Natural killer cell (primary cell): Measurements from ENCODE around the gene ASPSCR1. TPM values are rescaled to one million over a fixed set of nuclear protein-coding genes. Genes with fewer than 3 reads are reported as not detected.

Source experiments
- ATAC-seq, 3 donors: fragments of 150-1000 bp in 2 of 3; fragments of 200-7000 bp in 1 of 3; cut with Tn5 transposase; 1 replicate in 1 of 3; 2 replicates in 2 of 3; pipeline ENCODE4 v1.10.0; 2021; ENCODE audit warnings: mild to moderate bottlenecking in 2 of 3, moderate library complexity in 2 of 3
- DNase-seq, 2 donors: peaks; one replicate each; pipeline versions ENCODE4 v3.0.0 to v3.0.0-alpha.2; 2013 to 2021; ENCODE audit warnings: mixed read lengths in 1 of 2
- H3K27ac ChIP-seq: one replicate; pipeline ENCODE4 v1.5.1; 2013; ENCODE audit warnings: mild to moderate bottlenecking, low read length
- H3K27me3 ChIP-seq: one replicate; pipeline ENCODE4 v1.6.1; 2013; ENCODE audit warnings: low read length; ENCODE audit not compliant: control insufficient read depth, insufficient read depth
- H3K36me3 ChIP-seq: one replicate; pipeline ENCODE4 v1.6.1; 2013; ENCODE audit warnings: low read length; ENCODE audit not compliant: control insufficient read depth, insufficient read depth
- H3K4me1 ChIP-seq: one replicate; pipeline ENCODE4 v1.6.1; 2013; ENCODE audit warnings: low read length; ENCODE audit not compliant: control insufficient read depth, insufficient read depth
- H3K4me3 ChIP-seq: one replicate; pipeline ENCODE4 v1.5.1; 2013; ENCODE audit warnings: low read length
- H3K9me3 ChIP-seq: one replicate; pipeline ENCODE4 v1.6.1; 2013; ENCODE audit warnings: low read length; ENCODE audit not compliant: control insufficient read depth, insufficient read depth
- H3K27ac Mint-ChIP-seq, 2 donors: one replicate each; pipeline ENCODE4 v1.8.0; 2022; ENCODE audit warnings: mild to moderate bottlenecking in 2 of 2, mixed read lengths in 2 of 2, moderate library complexity in 1 of 2
- H3K27me3 Mint-ChIP-seq, 2 donors: one replicate each; pipeline ENCODE4 v1.8.0; 2022; ENCODE audit warnings: low read depth in 2 of 2, mixed read lengths in 2 of 2
- H3K36me3 Mint-ChIP-seq: one replicate; pipeline ENCODE4 v1.8.0; 2022; ENCODE audit warnings: mixed read lengths
- H3K4me1 Mint-ChIP-seq, 2 donors: one replicate each; pipeline ENCODE4 v1.8.0; 2022; ENCODE audit warnings: mixed read lengths in 2 of 2
- H3K4me3 Mint-ChIP-seq: one replicate; pipeline ENCODE4 v1.8.0; 2022; ENCODE audit warnings: mild to moderate bottlenecking, moderate library complexity, mixed read lengths
- H3K9me3 Mint-ChIP-seq, 2 donors: one replicate each; pipeline ENCODE4 v1.8.0; 2022; ENCODE audit warnings: mixed read lengths in 2 of 2
- CTCF ChIP-seq: fragments of 200-600 bp; IDR thresholded peaks from one replicate; pipeline ENCODE4 v1.8.0; 2022; ENCODE audit warnings: antibody characterized with exemption
- whole genome bisulfite sequencing: methylation state at CpG from one replicate; pipeline ENCODE4 v1.1.7; 2013; ENCODE audit warnings: missing lambda C conversion rate; ENCODE audit not compliant: insufficient coverage; 5-methylcytosine and 5-hydroxymethylcytosine counted together
- intact Hi-C: fragments of 100-400 bp; cut with micrococcal nuclease; formaldehyde crosslinking; loops from one replicate; pipeline ENCODE4 v1.14.2; 2022
- total RNA-seq, 4 donors: library from RNA; stranded (reverse); fragments of 120-200 nt in 1 of 4; gene quantifications; one replicate each; pipeline versions ENCODE4 v1.2.3 to v1.2.4, GENCODE V29; 2013 to 2022

The ASPSCR1 gene
- total RNA-seq, 3 donors from 2014 or later (not counting 1 experiment from before 2014, with no cell fraction given) = 29.7 to 43.5 (median 40.8) TPM

GRCh38 chr17:82003411-82004381 is 26.3 kb downstream of the ASPSCR1 start:
- TF ChIP-seq CTCF = no peak
- H3K4me1 Mint-ChIP-seq = no peaks in the 10 kb centered on the region
- Histone ChIP-seq H3K9me3 (no peaks in the 10 kb centered on the region), H3K27ac (no peak overlapping the region), H3K36me3 (no peaks in the 10 kb centered on the region), H3K27me3 (no peaks in the 10 kb centered on the region), H3K4me1 (no peaks in the 10 kb centered on the region), H3K4me3 (no peak overlapping the region)
- 95% methylated on average over 53 of the region's 53 CpGs for WGBS
- H3K9me3 Mint-ChIP-seq = no peaks in the 10 kb centered on the region
- no peaks in the 10 kb centered on the region for H3K27me3 Mint-ChIP-seq
- no peaks in the 10 kb centered on the region for H3K36me3 Mint-ChIP-seq
- H3K27ac Mint-ChIP-seq = no peak overlapping the region
- intact Hi-C loops = no loop called here
- DNase-seq (no peak), ATAC-seq (no peak)
- no peak overlapping the region for H3K4me3 Mint-ChIP-seq

GRCh38 chr17:82004517-82005455 is 27.4 kb downstream of the ASPSCR1 start:
- no peak for ATAC-seq
- no peaks in the 10 kb centered on the region for H3K4me1 ChIP-seq
- Mint-ChIP-seq H3K4me1 (no peaks in the 10 kb centered on the region), H3K4me3 (no peak overlapping the region), H3K9me3 (no peaks in the 10 kb centered on the region), H3K36me3 (no peaks in the 10 kb centered on the region), H3K27me3 (no peaks in the 10 kb centered on the region), H3K27ac (no peak overlapping the region)
- WGBS = 85% methylated on average over 41 of the region's 41 CpGs
- H3K36me3 ChIP-seq = no peaks in the 10 kb centered on the region
- intact Hi-C loops = no loop called here
- DNase-seq = no peak
- no peak overlapping the region for H3K4me3 ChIP-seq
- no peak for TF ChIP-seq CTCF
- H3K27ac ChIP-seq = no peak overlapping the region
- no peaks in the 10 kb centered on the region for H3K9me3 ChIP-seq
- H3K27me3 ChIP-seq = no peaks in the 10 kb centered on the region

GRCh38 chr17:82005701-82006348 is 28.4 kb downstream of the ASPSCR1 start:
- Histone ChIP-seq H3K27ac (no peak overlapping the region), H3K4me1 (no peaks in the 10 kb centered on the region), H3K36me3 (no peaks in the 10 kb centered on the region), H3K27me3 (no peaks in the 10 kb centered on the region), H3K4me3 (no peak overlapping the region), H3K9me3 (no peaks in the 10 kb centered on the region)
- no peak for ATAC-seq
- WGBS = 95% methylated on average over 30 of the region's 30 CpGs
- Mint-ChIP-seq H3K27ac (no peak overlapping the region), H3K9me3 (no peaks in the 10 kb centered on the region), H3K4me1 (no peaks in the 10 kb centered on the region), H3K36me3 (no peaks in the 10 kb centered on the region), H3K4me3 (no peak overlapping the region), H3K27me3 (no peaks in the 10 kb centered on the region)
- intact Hi-C loops = no loop called here
- no peak for DNase-seq
- TF ChIP-seq CTCF = no peak
